ENCODE results near the gene ZRANB2. TPM values are rescaled to one million over a fixed set of nuclear protein-coding genes. Genes with fewer than 3 reads are reported as not detected.

The ZRANB2 gene
- total and polyA plus RNA-seq, 4 donors, result 12.7 to 44.3 (median 30.2) TPM

DNA sequence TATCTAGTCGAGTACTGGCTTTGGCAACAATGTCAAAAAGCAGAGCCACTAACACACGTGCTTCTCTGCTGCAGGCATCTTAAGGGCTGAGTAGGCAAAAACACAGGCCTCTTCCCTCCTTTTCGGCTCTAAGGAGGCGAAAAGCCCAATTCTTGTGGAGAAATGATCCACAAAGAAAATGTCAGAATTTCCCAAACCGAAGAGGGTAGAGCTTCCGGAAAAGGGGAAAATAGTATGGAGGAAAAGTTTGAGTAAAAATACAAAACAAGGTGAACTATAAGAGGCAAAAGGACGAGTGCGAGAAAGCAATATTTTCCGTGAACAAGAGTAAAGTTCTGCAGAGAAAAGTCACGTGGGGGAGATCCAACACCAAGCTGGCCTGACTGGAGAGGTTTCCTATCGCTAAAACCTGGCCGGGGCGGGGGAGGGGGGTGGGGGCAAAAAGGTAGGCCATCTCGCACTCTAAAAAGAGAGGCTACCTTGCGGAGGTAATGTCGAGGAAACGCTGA, 551 bp downstream of the ZRANB2 start:
- WGBS, result under 1% methylated on average over 17 of the region's 17 CpGs
- no peaks in the 10 kb centered on the region for H3K9me3 ChIP-seq (ENCODE audit: control insufficient read depth in 4 of 4, low read length in 3 of 4)
- H3K27me3 ChIP-seq (ENCODE audit: control insufficient read depth in 4 of 4, insufficient read depth in 4 of 4, low read length in 3 of 4), result peaks cover 0 to 2% (median 0%) of the 10 kb centered on the region in 4 donors
- no peak for DNase-seq (ENCODE audit: low spot score)
- H3K4me3 ChIP-seq (ENCODE audit: low read depth in 1 of 3, low read length in 3 of 3), result peak overlapping the region; percentile 83 to 96 (median 94)
- TF ChIP-seq, protein P1, sequence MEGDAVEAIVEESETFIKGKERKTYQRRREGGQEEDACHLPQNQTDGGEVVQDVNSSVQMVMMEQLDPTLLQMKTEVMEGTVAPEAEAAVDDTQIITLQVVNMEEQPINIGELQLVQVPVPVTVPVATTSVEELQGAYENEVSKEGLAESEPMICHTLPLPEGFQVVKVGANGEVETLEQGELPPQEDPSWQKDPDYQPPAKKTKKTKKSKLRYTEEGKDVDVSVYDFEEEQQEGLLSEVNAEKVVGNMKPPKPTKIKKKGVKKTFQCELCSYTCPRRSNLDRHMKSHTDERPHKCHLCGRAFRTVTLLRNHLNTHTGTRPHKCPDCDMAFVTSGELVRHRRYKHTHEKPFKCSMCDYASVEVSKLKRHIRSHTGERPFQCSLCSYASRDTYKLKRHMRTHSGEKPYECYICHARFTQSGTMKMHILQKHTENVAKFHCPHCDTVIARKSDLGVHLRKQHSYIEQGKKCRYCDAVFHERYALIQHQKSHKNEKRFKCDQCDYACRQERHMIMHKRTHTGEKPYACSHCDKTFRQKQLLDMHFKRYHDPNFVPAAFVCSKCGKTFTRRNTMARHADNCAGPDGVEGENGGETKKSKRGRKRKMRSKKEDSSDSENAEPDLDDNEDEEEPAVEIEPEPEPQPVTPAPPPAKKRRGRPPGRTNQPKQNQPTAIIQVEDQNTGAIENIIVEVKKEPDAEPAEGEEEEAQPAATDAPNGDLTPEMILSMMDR (IDR thresholded peaks at IDR 0.05; ENCODE audit: low read depth, low read length, missing input control), result no peak
- TF ChIP-seq FOXA2 (IDR thresholded peaks at IDR 0.05), result no peak
- no peak for TF ChIP-seq ZBTB33 (IDR thresholded peaks at IDR 0.05)
- TF ChIP-seq, protein P2, sequence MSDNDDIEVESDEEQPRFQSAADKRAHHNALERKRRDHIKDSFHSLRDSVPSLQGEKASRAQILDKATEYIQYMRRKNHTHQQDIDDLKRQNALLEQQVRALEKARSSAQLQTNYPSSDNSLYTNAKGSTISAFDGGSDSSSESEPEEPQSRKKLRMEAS (IDR thresholded peaks at IDR 0.05), result no peak
- TF ChIP-seq SP1 (IDR thresholded peaks at IDR 0.05), result no peak
- H3K9ac ChIP-seq (ENCODE audit: low read depth in 1 of 2, low read length in 2 of 2), result peak overlapping the region; percentile 94 to 96
- peak overlapping the region; percentile 58 to 89 for H3K27ac ChIP-seq (ENCODE audit: low read depth in 1 of 2, low read length in 2 of 2)
- H3K4me1 ChIP-seq (ENCODE audit: control insufficient read depth in 4 of 4, insufficient read depth in 4 of 4, low read length in 3 of 4), result peaks cover 2 to 18% (median 9%) of the 10 kb centered on the region in 4 donors
- peaks cover 0 to 28% (median 23%) of the 10 kb centered on the region in 4 donors for H3K36me3 ChIP-seq (ENCODE audit: control insufficient read depth in 4 of 4, insufficient read depth in 3 of 4, low read depth in 1 of 4, low read length in 3 of 4)

DNA sequence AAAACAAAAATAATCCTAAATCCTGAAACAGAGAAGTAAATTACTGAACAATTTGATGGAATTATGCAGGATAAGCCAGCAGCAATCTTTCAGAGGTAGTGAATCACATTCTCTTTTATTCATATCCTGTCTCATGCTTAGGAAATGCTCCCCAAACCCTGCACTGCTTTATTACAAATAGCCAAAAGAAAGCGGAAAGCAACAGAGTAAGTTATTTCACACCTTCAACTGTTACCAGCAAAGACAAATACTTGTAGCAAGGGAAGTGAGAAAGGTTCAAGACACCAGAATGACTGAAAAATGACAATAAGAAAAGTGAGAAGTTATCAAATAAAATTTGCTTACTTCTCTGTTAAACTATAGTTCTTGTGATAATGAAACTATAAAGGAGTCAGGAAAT, 6.2 kb downstream of the ZRANB2 start:
- H3K27ac ChIP-seq (ENCODE audit: low read depth in 1 of 2, low read length in 2 of 2), result no peak overlapping the region
- no peak overlapping the region for H3K4me3 ChIP-seq (ENCODE audit: low read depth in 1 of 3, low read length in 3 of 3)
- no peaks in the 10 kb centered on the region for H3K9me3 ChIP-seq (ENCODE audit: control insufficient read depth in 4 of 4, low read length in 3 of 4)
- WGBS, result 88% methylated on average over 1 of the region's 1 CpG
- H3K27me3 ChIP-seq (ENCODE audit: control insufficient read depth in 4 of 4, insufficient read depth in 4 of 4, low read length in 3 of 4), result no peaks in the 10 kb centered on the region
- peaks cover 0 to 8% (median 8%) of the 10 kb centered on the region in 4 donors for H3K4me1 ChIP-seq (ENCODE audit: control insufficient read depth in 4 of 4, insufficient read depth in 4 of 4, low read length in 3 of 4)
- no peak overlapping the region for H3K9ac ChIP-seq (ENCODE audit: low read depth in 1 of 2, low read length in 2 of 2)
- no peak for TF ChIP-seq YY1 (IDR thresholded peaks at IDR 0.05)
- TF ChIP-seq HNF4A (conservative IDR thresholded peaks at IDR 0.05), result no peak
- TF ChIP-seq, protein P3, sequence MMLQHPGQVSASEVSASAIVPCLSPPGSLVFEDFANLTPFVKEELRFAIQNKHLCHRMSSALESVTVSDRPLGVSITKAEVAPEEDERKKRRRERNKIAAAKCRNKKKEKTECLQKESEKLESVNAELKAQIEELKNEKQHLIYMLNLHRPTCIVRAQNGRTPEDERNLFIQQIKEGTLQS (IDR thresholded peaks at IDR 0.05), result no peak
- TF ChIP-seq JUND (IDR thresholded peaks at IDR 0.05), result no peak
- no peak for DNase-seq (ENCODE audit: low spot score)
- peaks cover 7 to 77% (median 62%) of the 10 kb centered on the region in 4 donors for H3K36me3 ChIP-seq (ENCODE audit: control insufficient read depth in 4 of 4, insufficient read depth in 3 of 4, low read depth in 1 of 4, low read length in 3 of 4)

DNA sequence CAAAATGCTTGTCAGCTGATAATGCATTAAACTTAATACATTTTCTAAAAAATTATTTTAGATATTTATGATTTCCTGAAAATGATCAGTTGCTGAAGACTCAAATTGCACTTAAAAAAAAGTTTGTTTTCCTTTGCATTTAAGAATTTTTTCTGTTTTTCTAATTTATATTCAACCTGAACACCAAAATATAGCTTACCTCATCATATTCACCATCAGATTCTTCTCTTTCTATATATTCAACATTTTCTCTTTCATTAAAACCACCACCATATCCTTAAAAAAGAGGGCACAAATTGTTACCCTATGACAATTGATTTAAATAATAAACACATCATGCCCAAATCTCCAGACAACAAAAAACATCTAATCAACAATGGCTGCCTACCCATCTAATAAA, 8.6 kb downstream of the ZRANB2 start:
- H3K4me1 ChIP-seq (ENCODE audit: control insufficient read depth in 4 of 4, insufficient read depth in 4 of 4, low read length in 3 of 4), result no peaks in the 10 kb centered on the region
- TF ChIP-seq ZBTB33 (IDR thresholded peaks at IDR 0.05) (no peak), FOXA2 (IDR thresholded peaks at IDR 0.05) (no peak), RAD21 (IDR thresholded peaks at IDR 0.05) (no peak), RXRA (IDR thresholded peaks at IDR 0.05) (no peak), JUND (IDR thresholded peaks at IDR 0.05) (no peak), GABPA (IDR thresholded peaks at IDR 0.05 in 1 of 2, conservative IDR thresholded peaks at IDR 0.05 in 1 of 2) (no peak), EGR1 (IDR thresholded peaks at IDR 0.05; ENCODE audit: low read depth in 2 of 2) (no peak), HNF4G (IDR thresholded peaks at IDR 0.05) (no peak), TAF1 (conservative IDR thresholded peaks at IDR 0.05) (no peak)
- TF ChIP-seq, protein P3 (IDR thresholded peaks at IDR 0.05), result no peak
- no peak for DNase-seq (ENCODE audit: low spot score)
- no peak overlapping the region for H3K4me3 ChIP-seq (ENCODE audit: low read depth in 1 of 3, low read length in 3 of 3)
- H3K9ac ChIP-seq (ENCODE audit: low read depth in 1 of 2, low read length in 2 of 2), result no peak overlapping the region
- H3K27me3 ChIP-seq (ENCODE audit: control insufficient read depth in 4 of 4, insufficient read depth in 4 of 4, low read length in 3 of 4), result no peaks in the 10 kb centered on the region
- H3K36me3 ChIP-seq (ENCODE audit: control insufficient read depth in 4 of 4, insufficient read depth in 3 of 4, low read depth in 1 of 4, low read length in 3 of 4), result peaks cover 14 to 89% (median 78%) of the 10 kb centered on the region in 4 donors
- H3K27ac ChIP-seq (ENCODE audit: low read depth in 1 of 2, low read length in 2 of 2), result no peak overlapping the region
- no peaks in the 10 kb centered on the region for H3K9me3 ChIP-seq (ENCODE audit: control insufficient read depth in 4 of 4, low read length in 3 of 4)

All from liver (tissue), 9 donors.